Loucy (cell line): ENCODE measurements around the gene ABAT.

Experiments
- H2AFZ ChIP-seq: fragments of 200-600 bp; sonication (generic); 2 replicates; pipeline ENCODE4 v1.6.0; 2016; ENCODE audit warnings: antibody characterized with exemption, mild to moderate bottlenecking, low read length, moderate library complexity
- H3F3A ChIP-seq: fragments of 200-600 bp; 2 replicates; pipeline ENCODE4 v1.6.0; 2016; ENCODE audit warnings: antibody characterized with exemption, low read depth, mild to moderate bottlenecking
- H3K27me3 ChIP-seq: fragments of 200-600 bp; sonication (generic); 2 replicates; pipeline ENCODE4 v1.6.1; 2014; ENCODE audit warnings: low read length, mild to moderate bottlenecking; ENCODE audit not compliant: insufficient read depth, poor library complexity, severe bottlenecking
- H3K36me3 ChIP-seq: fragments of 200-600 bp; sonication (generic); 2 replicates; pipeline ENCODE4 v1.6.1; 2016; ENCODE audit warnings: low read length; ENCODE audit not compliant: insufficient read depth
- H3K4me1 ChIP-seq: fragments of 200-600 bp; sonication (generic); 2 replicates; pipeline ENCODE4 v1.5.1; 2014; ENCODE audit warnings: low read length, mild to moderate bottlenecking; ENCODE audit not compliant: insufficient read depth, poor library complexity, severe bottlenecking
- H3K4me2 ChIP-seq: fragments of 200-600 bp; sonication (generic); 2 replicates; pipeline ENCODE4 v1.6.0; 2014; ENCODE audit warnings: antibody characterized with exemption, low read length, low read depth, mild to moderate bottlenecking; ENCODE audit not compliant: poor library complexity, severe bottlenecking
- H3K4me3 ChIP-seq: fragments of 200-600 bp; sonication (generic); 2 replicates; pipeline ENCODE4 v1.5.1; 2014; ENCODE audit warnings: low read length, mild to moderate bottlenecking, mixed read lengths; ENCODE audit not compliant: poor library complexity, severe bottlenecking
- H3K79me2 ChIP-seq: fragments of 200-600 bp; sonication (generic); 2 replicates; pipeline ENCODE4 v1.6.1; 2014; ENCODE audit warnings: low read length; ENCODE audit not compliant: insufficient read depth
- H3K9ac ChIP-seq: fragments of 200-600 bp; sonication (generic); 2 replicates; pipeline ENCODE4 v1.6.0; 2014; ENCODE audit warnings: mild to moderate bottlenecking, low read depth, low read length, moderate library complexity; ENCODE audit not compliant: poor library complexity, severe bottlenecking
- H3K9me2 ChIP-seq: fragments of 200-600 bp; sonication (generic); replicated peaks from 2 replicates; pipeline ENCODE4 v1.6.1; 2016; ENCODE audit warnings: low read depth, low read length, mixed read lengths
- H3K9me3 ChIP-seq: fragments of 200-600 bp; sonication (generic); 2 replicates; pipeline ENCODE4 v1.6.1; 2014; ENCODE audit warnings: mild to moderate bottlenecking, antibody characterized with exemption, low read length, low read depth; ENCODE audit not compliant: insufficient read depth
- H4K20me1 ChIP-seq: fragments of 200-600 bp; sonication (generic); 2 replicates; pipeline ENCODE4 v1.6.0; 2014; ENCODE audit warnings: antibody characterized with exemption, low read length, mild to moderate bottlenecking; ENCODE audit not compliant: insufficient read depth, poor library complexity, severe bottlenecking
- EZH2phosphoT487 ChIP-seq: fragments of 200-600 bp; IDR thresholded peaks from 2 replicates; pipeline ENCODE4 v1.6.1; 2018; ENCODE audit warnings: antibody characterized with exemption, mild to moderate bottlenecking, moderate library complexity, borderline replicate concordance
- TF ChIP-seq, protein P1 (sequence below): fragments of 200-600 bp; sonication (generic); conservative IDR thresholded peaks from 2 replicates; pipeline ENCODE4 v1.5.1; 2014; ENCODE audit warnings: mild to moderate bottlenecking, antibody characterized with exemption, low read length

ABAT gene

GRCh38 chr16:8713635-8714172 lies 39.3 kb downstream of the ABAT start:
- H3K9ac ChIP-seq = no peak overlapping the region
- no peak overlapping the region for H2AFZ ChIP-seq
- no peaks in the 10 kb centered on the region for H4K20me1 ChIP-seq
- H3K9me3 ChIP-seq = no peaks in the 10 kb centered on the region
- H3K9me2 ChIP-seq = no peaks in the 10 kb centered on the region
- TF ChIP-seq, protein P1, sequence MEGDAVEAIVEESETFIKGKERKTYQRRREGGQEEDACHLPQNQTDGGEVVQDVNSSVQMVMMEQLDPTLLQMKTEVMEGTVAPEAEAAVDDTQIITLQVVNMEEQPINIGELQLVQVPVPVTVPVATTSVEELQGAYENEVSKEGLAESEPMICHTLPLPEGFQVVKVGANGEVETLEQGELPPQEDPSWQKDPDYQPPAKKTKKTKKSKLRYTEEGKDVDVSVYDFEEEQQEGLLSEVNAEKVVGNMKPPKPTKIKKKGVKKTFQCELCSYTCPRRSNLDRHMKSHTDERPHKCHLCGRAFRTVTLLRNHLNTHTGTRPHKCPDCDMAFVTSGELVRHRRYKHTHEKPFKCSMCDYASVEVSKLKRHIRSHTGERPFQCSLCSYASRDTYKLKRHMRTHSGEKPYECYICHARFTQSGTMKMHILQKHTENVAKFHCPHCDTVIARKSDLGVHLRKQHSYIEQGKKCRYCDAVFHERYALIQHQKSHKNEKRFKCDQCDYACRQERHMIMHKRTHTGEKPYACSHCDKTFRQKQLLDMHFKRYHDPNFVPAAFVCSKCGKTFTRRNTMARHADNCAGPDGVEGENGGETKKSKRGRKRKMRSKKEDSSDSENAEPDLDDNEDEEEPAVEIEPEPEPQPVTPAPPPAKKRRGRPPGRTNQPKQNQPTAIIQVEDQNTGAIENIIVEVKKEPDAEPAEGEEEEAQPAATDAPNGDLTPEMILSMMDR = no peak
- no peak for TF ChIP-seq EZH2phosphoT487
- no peaks in the 10 kb centered on the region for H3K4me1 ChIP-seq
- no peak overlapping the region for H3K4me2 ChIP-seq
- H3K36me3 ChIP-seq = no peaks in the 10 kb centered on the region
- no peaks in the 10 kb centered on the region for H3K27me3 ChIP-seq
- H3F3A ChIP-seq = no peaks in the 10 kb centered on the region
- no peak overlapping the region for H3K4me3 ChIP-seq
- no peaks in the 10 kb centered on the region for H3K79me2 ChIP-seq

DNA sequence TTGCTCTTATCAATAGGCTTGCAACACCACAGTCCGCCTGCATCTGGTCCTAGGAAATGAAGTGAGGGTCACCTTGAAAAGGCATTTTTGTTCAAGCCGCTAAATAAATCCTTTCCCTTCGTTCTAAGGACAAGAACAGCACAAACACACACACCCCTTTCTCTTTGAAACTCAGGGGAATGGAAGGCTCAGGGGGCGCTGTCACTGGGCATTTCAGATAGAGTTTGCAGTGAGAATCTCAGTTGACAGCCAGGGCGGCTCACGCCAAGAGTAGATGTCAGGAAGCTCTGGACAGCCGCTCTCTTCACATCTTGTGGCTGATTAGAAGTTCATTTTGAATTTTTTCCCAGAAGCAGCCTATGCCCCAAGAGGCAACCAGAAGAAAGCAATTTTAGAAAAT lies 39.8 kb downstream of the ABAT start:
- no peak overlapping the region for H3K9ac ChIP-seq

GRCh38 chr16:8714807-8715206 lies 40.4 kb downstream of the ABAT start:
- Histone ChIP-seq H3K4me3 (no peak overlapping the region), H4K20me1 (no peaks in the 10 kb centered on the region), H3K27me3 (no peaks in the 10 kb centered on the region), H3K9ac (no peak overlapping the region), H3K4me1 (no peaks in the 10 kb centered on the region), H3K79me2 (no peaks in the 10 kb centered on the region), H3K9me3 (no peaks in the 10 kb centered on the region), H3K4me2 (no peak overlapping the region), H2AFZ (no peak overlapping the region), H3K36me3 (no peaks in the 10 kb centered on the region), H3F3A (no peaks in the 10 kb centered on the region), H3K9me2 (no peaks in the 10 kb centered on the region)
- TF ChIP-seq, protein P1 = no peak
- TF ChIP-seq EZH2phosphoT487 = no peak

More for the DNA sequence above, 39.8 kb downstream of the ABAT start:
- no peaks in the 10 kb centered on the region for H3K4me1 ChIP-seq
- no peak overlapping the region for H2AFZ ChIP-seq
- no peaks in the 10 kb centered on the region for H3K9me3 ChIP-seq
- H3K79me2 ChIP-seq = no peaks in the 10 kb centered on the region
- no peaks in the 10 kb centered on the region for H3F3A ChIP-seq
- no peak overlapping the region for H3K4me3 ChIP-seq
- no peaks in the 10 kb centered on the region for H4K20me1 ChIP-seq
- no peaks in the 10 kb centered on the region for H3K9me2 ChIP-seq
- no peaks in the 10 kb centered on the region for H3K27me3 ChIP-seq
- TF ChIP-seq EZH2phosphoT487 = no peak
- TF ChIP-seq, protein P1 = no peak
- H3K4me2 ChIP-seq = no peak overlapping the region
- H3K36me3 ChIP-seq = no peaks in the 10 kb centered on the region
